Measurements from ENCODE around the gene OTX1. TPM values are rescaled to one million over a fixed set of nuclear protein-coding genes. Genes with fewer than 3 reads are reported as not detected.

OTX1 gene
- polyA plus RNA-seq, 1 donor from 2014 or later: not detected

DNA sequence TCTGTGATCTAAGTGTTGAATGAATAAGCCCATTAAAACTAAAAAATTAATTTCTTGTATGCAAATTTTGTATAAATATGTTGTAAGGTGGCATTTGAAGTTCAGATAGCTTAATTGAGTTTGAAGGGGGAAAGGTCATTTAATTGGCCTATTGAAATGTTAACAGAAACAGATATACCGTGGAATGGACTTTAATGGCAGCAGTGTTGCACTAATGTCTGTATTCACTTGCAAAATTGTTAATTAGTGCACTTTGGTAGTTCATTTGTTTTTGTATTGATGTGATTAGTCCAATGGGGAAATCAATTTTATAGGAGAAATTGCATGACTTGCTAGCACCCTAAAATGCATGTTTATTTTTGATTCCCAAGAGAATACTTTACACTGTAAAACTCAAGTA lies 41.8 kb upstream of the OTX1 start:
- no peak overlapping the region for H3K27ac ChIP-seq (ENCODE audit: low read length)
- H3K9me2 ChIP-seq (ENCODE audit: insufficient read depth, low read length): no peaks in the 10 kb centered on the region
- H3K27me3 ChIP-seq (ENCODE audit: insufficient read depth, low read depth, low read length): no peaks in the 10 kb centered on the region
- no peak overlapping the region for H3K4me3 ChIP-seq (ENCODE audit: low read length)
- no peaks in the 10 kb centered on the region for H3K36me3 ChIP-seq (ENCODE audit: insufficient read depth, low read length)
- H3F3A ChIP-seq (ENCODE audit: insufficient read depth, low read length, poor library complexity, severe bottlenecking): no peaks in the 10 kb centered on the region
- no peak overlapping the region for H3K9ac ChIP-seq (ENCODE audit: low read length)
- TF ChIP-seq, protein P1, sequence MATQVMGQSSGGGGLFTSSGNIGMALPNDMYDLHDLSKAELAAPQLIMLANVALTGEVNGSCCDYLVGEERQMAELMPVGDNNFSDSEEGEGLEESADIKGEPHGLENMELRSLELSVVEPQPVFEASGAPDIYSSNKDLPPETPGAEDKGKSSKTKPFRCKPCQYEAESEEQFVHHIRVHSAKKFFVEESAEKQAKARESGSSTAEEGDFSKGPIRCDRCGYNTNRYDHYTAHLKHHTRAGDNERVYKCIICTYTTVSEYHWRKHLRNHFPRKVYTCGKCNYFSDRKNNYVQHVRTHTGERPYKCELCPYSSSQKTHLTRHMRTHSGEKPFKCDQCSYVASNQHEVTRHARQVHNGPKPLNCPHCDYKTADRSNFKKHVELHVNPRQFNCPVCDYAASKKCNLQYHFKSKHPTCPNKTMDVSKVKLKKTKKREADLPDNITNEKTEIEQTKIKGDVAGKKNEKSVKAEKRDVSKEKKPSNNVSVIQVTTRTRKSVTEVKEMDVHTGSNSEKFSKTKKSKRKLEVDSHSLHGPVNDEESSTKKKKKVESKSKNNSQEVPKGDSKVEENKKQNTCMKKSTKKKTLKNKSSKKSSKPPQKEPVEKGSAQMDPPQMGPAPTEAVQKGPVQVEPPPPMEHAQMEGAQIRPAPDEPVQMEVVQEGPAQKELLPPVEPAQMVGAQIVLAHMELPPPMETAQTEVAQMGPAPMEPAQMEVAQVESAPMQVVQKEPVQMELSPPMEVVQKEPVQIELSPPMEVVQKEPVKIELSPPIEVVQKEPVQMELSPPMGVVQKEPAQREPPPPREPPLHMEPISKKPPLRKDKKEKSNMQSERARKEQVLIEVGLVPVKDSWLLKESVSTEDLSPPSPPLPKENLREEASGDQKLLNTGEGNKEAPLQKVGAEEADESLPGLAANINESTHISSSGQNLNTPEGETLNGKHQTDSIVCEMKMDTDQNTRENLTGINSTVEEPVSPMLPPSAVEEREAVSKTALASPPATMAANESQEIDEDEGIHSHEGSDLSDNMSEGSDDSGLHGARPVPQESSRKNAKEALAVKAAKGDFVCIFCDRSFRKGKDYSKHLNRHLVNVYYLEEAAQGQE (IDR thresholded peaks at IDR 0.05; ENCODE audit: borderline replicate concordance): no peak
- TF ChIP-seq, protein P2, sequence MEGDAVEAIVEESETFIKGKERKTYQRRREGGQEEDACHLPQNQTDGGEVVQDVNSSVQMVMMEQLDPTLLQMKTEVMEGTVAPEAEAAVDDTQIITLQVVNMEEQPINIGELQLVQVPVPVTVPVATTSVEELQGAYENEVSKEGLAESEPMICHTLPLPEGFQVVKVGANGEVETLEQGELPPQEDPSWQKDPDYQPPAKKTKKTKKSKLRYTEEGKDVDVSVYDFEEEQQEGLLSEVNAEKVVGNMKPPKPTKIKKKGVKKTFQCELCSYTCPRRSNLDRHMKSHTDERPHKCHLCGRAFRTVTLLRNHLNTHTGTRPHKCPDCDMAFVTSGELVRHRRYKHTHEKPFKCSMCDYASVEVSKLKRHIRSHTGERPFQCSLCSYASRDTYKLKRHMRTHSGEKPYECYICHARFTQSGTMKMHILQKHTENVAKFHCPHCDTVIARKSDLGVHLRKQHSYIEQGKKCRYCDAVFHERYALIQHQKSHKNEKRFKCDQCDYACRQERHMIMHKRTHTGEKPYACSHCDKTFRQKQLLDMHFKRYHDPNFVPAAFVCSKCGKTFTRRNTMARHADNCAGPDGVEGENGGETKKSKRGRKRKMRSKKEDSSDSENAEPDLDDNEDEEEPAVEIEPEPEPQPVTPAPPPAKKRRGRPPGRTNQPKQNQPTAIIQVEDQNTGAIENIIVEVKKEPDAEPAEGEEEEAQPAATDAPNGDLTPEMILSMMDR (IDR thresholded peaks at IDR 0.05; ENCODE audit: poor library complexity, severe bottlenecking): no peak
- TF ChIP-seq MXI1 (conservative IDR thresholded peaks at IDR 0.05; ENCODE audit: poor library complexity, severe bottlenecking): no peak
- no peak for TF ChIP-seq RAD21 (conservative IDR thresholded peaks at IDR 0.05)
- TF ChIP-seq POLR2AphosphoS5 (IDR thresholded peaks at IDR 0.05): no peak
- no peak for TF ChIP-seq SMC3 (conservative IDR thresholded peaks at IDR 0.05; ENCODE audit: poor library complexity)
- TF ChIP-seq EP300 (conservative IDR thresholded peaks at IDR 0.05; ENCODE audit: poor library complexity, severe bottlenecking): no peak
- no peak for TF ChIP-seq EZH2 (IDR thresholded peaks at IDR 0.05; ENCODE audit: borderline replicate concordance, insufficient read depth, low read length, poor library complexity, severe bottlenecking)
- TF ChIP-seq TAF1 (IDR thresholded peaks at IDR 0.05; ENCODE audit: low read depth): no peak
- no peak overlapping the region for H3K4me2 ChIP-seq (ENCODE audit: low read length)
- no peak overlapping the region for H2AFZ ChIP-seq (ENCODE audit: low read depth, low read length)
- H3K9me3 ChIP-seq (ENCODE audit: low read length): no peaks in the 10 kb centered on the region
- H3K79me2 ChIP-seq (replicated peaks; ENCODE audit: insufficient read depth, low read length): no peaks in the 10 kb centered on the region
- H4K20me1 ChIP-seq (ENCODE audit: insufficient read depth): no peaks in the 10 kb centered on the region

DNA sequence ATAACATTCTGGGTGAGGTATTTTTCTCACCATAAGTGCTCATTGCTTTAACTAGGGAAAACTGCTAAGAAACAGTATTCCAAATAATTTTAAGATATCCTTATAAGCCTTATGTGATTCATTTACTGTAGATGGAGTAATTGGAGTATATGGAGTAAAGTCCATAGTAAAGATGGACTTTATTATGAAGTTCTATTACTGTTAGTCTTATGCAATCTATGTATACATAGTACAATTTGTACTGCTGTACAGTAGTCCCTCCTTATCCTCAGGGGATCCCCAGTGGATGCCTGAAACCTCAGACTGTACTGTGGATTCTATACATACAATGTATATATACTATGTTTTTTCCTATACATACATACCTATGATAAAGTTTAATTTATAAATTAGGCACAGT lies 41.1 kb upstream of the OTX1 start:
- Histone ChIP-seq H3K27me3 (ENCODE audit: insufficient read depth, low read depth, low read length) (no peaks in the 10 kb centered on the region), H4K20me1 (ENCODE audit: insufficient read depth) (no peaks in the 10 kb centered on the region), H3K9me2 (ENCODE audit: insufficient read depth, low read length) (no peaks in the 10 kb centered on the region), H3K9ac (ENCODE audit: low read length) (no peak overlapping the region), H2AFZ (ENCODE audit: low read depth, low read length) (no peak overlapping the region), H3K27ac (ENCODE audit: low read length) (no peak overlapping the region), H3K4me3 (ENCODE audit: low read length) (no peak overlapping the region), H3K9me3 (ENCODE audit: low read length) (no peaks in the 10 kb centered on the region), H3F3A (ENCODE audit: insufficient read depth, low read length, poor library complexity, severe bottlenecking) (no peaks in the 10 kb centered on the region), H3K4me2 (ENCODE audit: low read length) (no peak overlapping the region), H3K79me2 (replicated peaks; ENCODE audit: insufficient read depth, low read length) (no peaks in the 10 kb centered on the region), H3K36me3 (ENCODE audit: insufficient read depth, low read length) (no peaks in the 10 kb centered on the region)
- TF ChIP-seq TAF1 (IDR thresholded peaks at IDR 0.05; ENCODE audit: low read depth) (no peak), POLR2AphosphoS5 (IDR thresholded peaks at IDR 0.05) (no peak), EZH2 (IDR thresholded peaks at IDR 0.05; ENCODE audit: borderline replicate concordance, insufficient read depth, low read length, poor library complexity, severe bottlenecking) (no peak), EP300 (conservative IDR thresholded peaks at IDR 0.05; ENCODE audit: poor library complexity, severe bottlenecking) (no peak), MXI1 (conservative IDR thresholded peaks at IDR 0.05; ENCODE audit: poor library complexity, severe bottlenecking) (no peak), RAD21 (conservative IDR thresholded peaks at IDR 0.05) (no peak), SMC3 (conservative IDR thresholded peaks at IDR 0.05; ENCODE audit: poor library complexity) (no peak)
- TF ChIP-seq, protein P1 (IDR thresholded peaks at IDR 0.05; ENCODE audit: borderline replicate concordance): no peak
- TF ChIP-seq, protein P2 (IDR thresholded peaks at IDR 0.05; ENCODE audit: poor library complexity, severe bottlenecking): no peak
